GM12891 (cell line): ENCODE data around the gene BCAS2.

Source experiments
- DNase-seq: peaks from one replicate; pipeline ENCODE4 v3.0.0; 2011; ENCODE audit warnings: low spot score; ENCODE audit not compliant: insufficient read length
- FAIRE-seq: peaks from 2 replicates; lab custom pipeline; 2011; peaks lifted over from hg19 to GRCh38; lab: Jason Lieb, UNC
- PAX5 ChIP-seq: IDR thresholded peaks from 2 replicates; pipeline ENCODE4 v1.6.1; 2011; ENCODE audit warnings: low read length, moderate library complexity, mild to moderate bottlenecking; ENCODE audit not compliant: insufficient read depth, severe bottlenecking
- POLR2A ChIP-seq: IDR thresholded peaks from 2 replicates; pipeline ENCODE4 v1.6.1; 2011; ENCODE audit warnings: low read depth, low read length, control low read depth
- POLR2AphosphoS5 ChIP-seq: IDR thresholded peaks from 2 replicates; pipeline ENCODE4 v1.6.1; 2011; ENCODE audit warnings: low read depth, low read length, control low read depth
- POU2F2 ChIP-seq: IDR thresholded peaks from 2 replicates; pipeline ENCODE4 v1.6.1; 2011; ENCODE audit warnings: low read depth, mild to moderate bottlenecking, control low read depth, low read length, moderate library complexity
- SPI1 ChIP-seq: IDR thresholded peaks from 2 replicates; pipeline ENCODE4 v1.6.1; 2011; ENCODE audit warnings: low read depth, low read length, control low read depth
- TAF1 ChIP-seq: IDR thresholded peaks from 2 replicates; pipeline ENCODE4 v1.6.1; 2011; ENCODE audit warnings: low read depth, low read length, control low read depth

BCAS2 gene

GRCh38 chr1:114559356-114559755, 22.1 kb downstream of the BCAS2 start:
- TF ChIP-seq POU2F2 = no peak
- peak; percentile 46; the same call in 1 of the 2 replicates for TF ChIP-seq SPI1
- DNase-seq (no peak), FAIRE-seq (peak; percentile 69)

GRCh38 chr1:114558544-114558943, 22.9 kb downstream of the BCAS2 start:
- DNase-seq (no peak), FAIRE-seq (no peak)
- no peak for TF ChIP-seq POLR2A
- TF ChIP-seq POU2F2 = no peak
- TF ChIP-seq PAX5 = no peak
- no peak for TF ChIP-seq SPI1
- TF ChIP-seq TAF1 = no peak
- TF ChIP-seq POLR2AphosphoS5 = no peak

GRCh38 chr1:114554577-114554976, 26.8 kb downstream of the BCAS2 start:
- DNase-seq (no peak), FAIRE-seq (no peak)
- no peak for TF ChIP-seq SPI1
- TF ChIP-seq PAX5 = no peak
- TF ChIP-seq POLR2AphosphoS5 = no peak
- TF ChIP-seq TAF1 = no peak

- DNase-seq = no peak
- TF ChIP-seq SPI1 = no peak
- no peak for FAIRE-seq
Observed at GRCh38 chr1:114552106-114552639, 29.2 kb downstream of the BCAS2 start.

GRCh38 chr1:114551400-114551799, 30.0 kb downstream of the BCAS2 start:
- FAIRE-seq = no peak
- DNase-seq = no peak
- TF ChIP-seq POLR2AphosphoS5 = no peak
- no peak for TF ChIP-seq POLR2A
- no peak for TF ChIP-seq SPI1
- TF ChIP-seq TAF1 = no peak
- no peak for TF ChIP-seq POU2F2
- TF ChIP-seq PAX5 = no peak

- FAIRE-seq = no peak
- DNase-seq = no peak
- no peak for TF ChIP-seq POU2F2
- no peak for TF ChIP-seq PAX5
- no peak for TF ChIP-seq SPI1
- no peak for TF ChIP-seq POLR2A
- TF ChIP-seq POLR2AphosphoS5 = no peak
- TF ChIP-seq TAF1 = no peak
Observed at GRCh38 chr1:114550336-114550735, 31.1 kb downstream of the BCAS2 start.

GRCh38 chr1:114549137-114549536, 32.3 kb downstream of the BCAS2 start:
- no peak for TF ChIP-seq SPI1
- FAIRE-seq (no peak), DNase-seq (no peak)

- TF ChIP-seq TAF1 (no peak), POLR2AphosphoS5 (no peak), POLR2A (no peak), POU2F2 (no peak), SPI1 (no peak), PAX5 (no peak)
- DNase-seq (no peak), FAIRE-seq (no peak)
Observed at GRCh38 chr1:114547076-114547475, 34.3 kb downstream of the BCAS2 start.

- DNase-seq = no peak
- TF ChIP-seq PAX5 (no peak), SPI1 (no peak), POLR2AphosphoS5 (no peak), TAF1 (no peak), POLR2A (no peak), POU2F2 (no peak)
- FAIRE-seq = no peak
Observed at GRCh38 chr1:114545796-114546195, 35.6 kb downstream of the BCAS2 start.

- DNase-seq = no peak
- TF ChIP-seq TAF1 = no peak
- TF ChIP-seq POLR2A = no peak
- no peak for TF ChIP-seq POLR2AphosphoS5
- TF ChIP-seq PAX5 = no peak
- TF ChIP-seq POU2F2 = no peak
- no peak for TF ChIP-seq SPI1
- no peak for FAIRE-seq
Observed at GRCh38 chr1:114545315-114545714, 36.1 kb downstream of the BCAS2 start.

- TF ChIP-seq POLR2AphosphoS5 (no peak), TAF1 (no peak), POLR2A (no peak), POU2F2 (no peak), PAX5 (no peak), SPI1 (no peak)
- DNase-seq (no peak), FAIRE-seq (no peak)
Observed at GRCh38 chr1:114540821-114541220, 40.6 kb downstream of the BCAS2 start.

GRCh38 chr1:114540272-114540671, 41.1 kb downstream of the BCAS2 start:
- DNase-seq (no peak), FAIRE-seq (no peak)
- TF ChIP-seq POU2F2 (no peak), POLR2A (no peak), SPI1 (no peak), POLR2AphosphoS5 (no peak), TAF1 (no peak), PAX5 (no peak)
